Measurements from ENCODE around the gene ADRM1.

Gene ADRM1

GRCh38 chr20:62302341-62303061 is at the start of gene ADRM1:
TSS of gene ADRM1 (plus strand) at chr20:62302997. CDS start at chr20:62303569, 572 bp downstream.
- Mint-ChIP-seq H3K4me1 (ENCODE audit: low read depth) (peaks cover 38% of the 10 kb centered on the region), H3K36me3 (ENCODE audit: low read depth) (peaks cover 67% of the 10 kb centered on the region), H3K27me3 (no peaks in the 10 kb centered on the region), H3K27ac (peak within 1 kb of the TSS; percentile 99), H3K9me3 (no peaks in the 10 kb centered on the region), H3K4me3 (peak within 1 kb of the TSS; percentile 92)
- intact Hi-C loops (cut with micrococcal nuclease) = loop anchor here (1.0 to 5.0 kb wide), 5 partner anchors 65 to 490 kb away; partner anchors contain the start of genes MTG2 and OSBPL2

DNA sequence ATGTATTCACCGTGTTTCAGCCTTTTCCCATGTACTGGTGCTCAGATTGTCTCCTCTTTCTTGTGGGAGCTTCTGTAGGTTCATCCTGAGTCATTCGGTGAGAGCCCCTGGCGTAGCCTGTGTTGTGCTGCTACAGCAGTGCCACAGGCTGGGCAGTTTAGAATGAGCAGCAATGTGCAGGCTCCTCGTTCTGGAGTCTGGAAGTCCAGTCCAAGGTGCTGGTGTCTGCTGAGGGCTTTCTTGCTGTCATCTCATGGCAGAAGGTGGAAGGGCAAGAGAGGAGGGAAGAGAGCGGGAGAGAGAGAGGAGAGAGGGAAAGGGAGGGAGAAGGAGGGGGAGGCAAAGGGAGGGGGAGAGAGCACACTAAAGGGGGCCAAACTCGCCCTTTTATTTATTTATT is 49.4 kb upstream of the ADRM1 start:
- peaks cover 37% of the 10 kb centered on the region for H3K4me1 Mint-ChIP-seq (ENCODE audit: low read depth)
- no peaks in the 10 kb centered on the region for H3K27me3 Mint-ChIP-seq
- peaks cover 57% of the 10 kb centered on the region for H3K36me3 Mint-ChIP-seq (ENCODE audit: low read depth)
- no peak overlapping the region for H3K27ac Mint-ChIP-seq
- H3K4me3 Mint-ChIP-seq = no peak overlapping the region
- intact Hi-C loops (cut with micrococcal nuclease) = no loop called here
- H3K9me3 Mint-ChIP-seq = no peaks in the 10 kb centered on the region

DNA sequence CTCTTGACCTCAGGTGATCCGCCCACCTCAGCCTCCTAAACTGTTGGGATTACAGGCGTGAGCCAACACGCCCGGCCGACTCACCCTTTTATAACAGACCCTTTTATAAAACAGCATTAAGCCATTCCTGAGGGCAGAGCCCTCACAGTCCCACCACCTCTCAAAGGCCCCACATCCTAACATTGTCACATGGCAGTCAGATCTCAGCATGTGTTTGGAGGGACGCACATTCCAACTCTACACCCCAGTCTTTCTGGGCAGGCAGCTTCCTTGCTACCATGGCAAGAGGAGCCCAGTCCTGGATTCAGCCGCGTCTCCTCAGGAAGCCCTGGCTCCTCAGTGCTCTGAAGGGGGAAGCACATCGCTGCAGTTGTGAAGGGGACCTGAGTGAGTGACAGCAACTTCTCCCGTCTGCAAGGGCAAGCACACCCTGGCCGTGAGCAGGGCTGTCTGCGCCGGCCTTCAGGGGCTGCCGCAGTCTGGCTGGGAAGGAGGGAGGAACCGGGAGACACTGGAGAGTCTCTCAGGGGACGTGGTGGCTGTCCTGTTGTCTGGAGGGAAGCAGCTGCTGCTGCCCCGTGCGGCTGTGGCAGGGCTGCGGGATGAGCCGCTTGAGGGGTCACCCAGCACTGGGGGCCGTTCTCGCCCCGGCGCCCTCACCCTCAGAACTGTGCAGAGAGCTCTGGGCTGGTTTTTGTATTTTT is 48.6 kb upstream of the ADRM1 start:
- Mint-ChIP-seq H3K36me3 (ENCODE audit: low read depth) (peaks cover 65% of the 10 kb centered on the region), H3K27ac (peak overlapping the region; percentile 34), H3K4me3 (no peak overlapping the region), H3K9me3 (no peaks in the 10 kb centered on the region), H3K4me1 (ENCODE audit: low read depth) (peaks cover 33% of the 10 kb centered on the region), H3K27me3 (no peaks in the 10 kb centered on the region)
- intact Hi-C loops (cut with micrococcal nuclease) = no loop called here

DNA sequence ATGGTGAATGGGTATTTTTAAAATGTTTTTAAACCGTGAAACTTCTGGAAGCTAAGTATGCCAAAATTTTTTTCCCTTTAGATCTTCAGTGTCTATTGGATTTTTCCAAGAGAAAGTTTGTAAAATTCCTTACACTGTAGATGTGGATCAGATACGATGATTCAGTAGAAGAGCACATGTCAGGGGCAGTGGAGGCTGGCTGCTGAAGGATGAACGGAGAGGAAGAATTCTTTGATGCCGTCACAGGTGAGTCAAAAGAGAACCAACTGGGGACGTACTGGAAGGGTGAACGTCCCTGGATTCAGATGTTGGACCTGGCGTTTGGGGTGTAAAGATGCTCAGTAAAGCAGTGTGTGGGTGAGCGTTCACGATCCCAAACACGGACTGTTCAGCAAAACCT is 46.8 kb upstream of the ADRM1 start:
- Mint-ChIP-seq H3K4me3 (no peak overlapping the region), H3K27me3 (no peaks in the 10 kb centered on the region), H3K36me3 (ENCODE audit: low read depth) (peaks cover 78% of the 10 kb centered on the region), H3K9me3 (no peaks in the 10 kb centered on the region), H3K4me1 (ENCODE audit: low read depth) (peaks cover 22% of the 10 kb centered on the region), H3K27ac (no peak overlapping the region)
- intact Hi-C loops (cut with micrococcal nuclease) = no loop called here

- intact Hi-C loops (cut with micrococcal nuclease) = no loop called here
- peaks cover 4% of the 10 kb centered on the region for H3K4me1 Mint-ChIP-seq (ENCODE audit: low read depth)
- no peaks in the 10 kb centered on the region for H3K9me3 Mint-ChIP-seq
- H3K27ac Mint-ChIP-seq = peak overlapping the region; percentile 25
- no peak overlapping the region for H3K4me3 Mint-ChIP-seq
- H3K27me3 Mint-ChIP-seq = no peaks in the 10 kb centered on the region
- peaks cover 96% of the 10 kb centered on the region for H3K36me3 Mint-ChIP-seq (ENCODE audit: low read depth)
Observed at GRCh38 chr20:62258499-62259293, 44.1 kb upstream of the ADRM1 start.

- H3K9me3 Mint-ChIP-seq = no peaks in the 10 kb centered on the region
- H3K36me3 Mint-ChIP-seq (ENCODE audit: low read depth) = peaks cover 97% of the 10 kb centered on the region
- H3K27me3 Mint-ChIP-seq = no peaks in the 10 kb centered on the region
- no peak overlapping the region for H3K4me3 Mint-ChIP-seq
- intact Hi-C loops (cut with micrococcal nuclease) = no loop called here
- H3K4me1 Mint-ChIP-seq (ENCODE audit: low read depth) = peaks cover 2% of the 10 kb centered on the region
- no peak overlapping the region for H3K27ac Mint-ChIP-seq
Observed at GRCh38 chr20:62259294-62259565, 43.6 kb upstream of the ADRM1 start.

DNA sequence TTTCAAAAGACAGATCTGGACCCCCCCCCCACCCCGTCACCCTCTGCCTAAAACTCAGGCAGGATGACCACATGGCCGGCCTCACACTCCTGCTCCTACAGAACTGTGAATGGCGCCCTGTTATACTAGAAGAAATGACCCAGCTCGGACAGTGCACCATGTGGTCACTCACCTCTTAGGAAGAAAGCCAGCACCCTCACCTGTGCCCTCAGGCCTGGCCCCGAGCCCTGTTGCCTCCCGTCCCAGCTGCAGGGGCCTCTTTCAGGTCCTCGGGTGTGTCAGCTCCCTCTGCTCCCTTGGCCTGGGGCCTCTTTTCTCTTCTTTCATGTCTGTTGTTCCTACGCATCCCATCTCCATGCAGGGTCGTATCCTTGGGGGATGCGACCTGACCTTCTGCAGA is 40.7 kb upstream of the ADRM1 start:
- H3K4me3 Mint-ChIP-seq = no peak overlapping the region
- peaks cover 100% of the 10 kb centered on the region for H3K36me3 Mint-ChIP-seq (ENCODE audit: low read depth)
- H3K9me3 Mint-ChIP-seq = no peaks in the 10 kb centered on the region
- intact Hi-C loops (cut with micrococcal nuclease) = no loop called here
- no peaks in the 10 kb centered on the region for H3K4me1 Mint-ChIP-seq (ENCODE audit: low read depth)
- no peak overlapping the region for H3K27ac Mint-ChIP-seq
- no peaks in the 10 kb centered on the region for H3K27me3 Mint-ChIP-seq

DNA sequence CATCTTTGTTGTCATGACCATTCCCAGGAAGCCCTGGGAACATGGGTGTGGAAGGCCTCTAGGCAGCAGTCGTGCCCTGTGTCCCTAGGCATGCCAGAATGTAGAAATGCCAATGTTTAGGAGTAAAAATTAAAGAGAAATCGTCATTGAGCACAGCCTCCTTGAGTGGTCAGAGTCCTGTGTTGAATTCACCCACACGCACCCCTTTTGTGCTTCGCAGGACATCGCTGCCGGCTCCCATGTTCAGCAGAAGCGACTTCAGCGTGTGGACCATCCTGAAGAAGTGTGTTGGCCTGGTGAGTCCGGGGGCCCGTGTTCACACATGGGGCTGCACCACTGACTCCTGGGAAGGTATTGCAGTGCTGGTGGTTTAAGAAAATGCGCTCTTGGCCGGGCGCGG is 39.4 kb upstream of the ADRM1 start:
- intact Hi-C loops (cut with micrococcal nuclease) = no loop called here
- Mint-ChIP-seq H3K27me3 (no peaks in the 10 kb centered on the region), H3K9me3 (no peaks in the 10 kb centered on the region), H3K27ac (no peak overlapping the region), H3K36me3 (ENCODE audit: low read depth) (peaks cover 95% of the 10 kb centered on the region), H3K4me1 (ENCODE audit: low read depth) (no peaks in the 10 kb centered on the region), H3K4me3 (no peak overlapping the region)

DNA sequence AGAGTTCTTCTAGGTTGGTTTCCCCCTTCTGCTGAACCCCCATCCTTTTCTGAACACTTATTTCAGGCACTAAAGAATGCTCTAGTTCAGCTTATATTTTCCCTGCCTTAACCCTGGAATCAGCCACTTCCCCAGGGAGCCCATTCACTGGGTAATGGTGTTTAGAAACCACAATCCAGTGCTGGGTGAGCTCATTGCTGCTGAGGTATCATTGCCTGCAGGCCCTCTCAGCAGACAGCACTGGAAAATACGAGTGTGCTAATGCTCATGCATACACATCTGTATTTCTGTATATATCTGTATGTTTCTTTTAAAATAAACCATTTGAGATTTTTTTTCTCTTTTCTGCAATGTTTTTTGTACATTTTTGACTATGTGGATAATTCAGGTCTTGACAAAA is 37.4 kb upstream of the ADRM1 start:
- intact Hi-C loops (cut with micrococcal nuclease) = no loop called here
- Mint-ChIP-seq H3K27ac (no peak overlapping the region), H3K36me3 (ENCODE audit: low read depth) (peaks cover 95% of the 10 kb centered on the region)

GRCh38 chr20:62266340-62266739 is 36.5 kb upstream of the ADRM1 start:
- Mint-ChIP-seq H3K4me1 (ENCODE audit: low read depth) (no peaks in the 10 kb centered on the region), H3K9me3 (no peaks in the 10 kb centered on the region), H3K27ac (no peak overlapping the region), H3K4me3 (no peak overlapping the region), H3K27me3 (no peaks in the 10 kb centered on the region), H3K36me3 (ENCODE audit: low read depth) (peaks cover 95% of the 10 kb centered on the region)
- intact Hi-C loops (cut with micrococcal nuclease) = no loop called here

More for the DNA sequence above, 37.4 kb upstream of the ADRM1 start:
- H3K27me3 Mint-ChIP-seq = no peaks in the 10 kb centered on the region
- no peaks in the 10 kb centered on the region for H3K9me3 Mint-ChIP-seq
- H3K4me3 Mint-ChIP-seq = no peak overlapping the region
- H3K4me1 Mint-ChIP-seq (ENCODE audit: low read depth) = no peaks in the 10 kb centered on the region

- no peaks in the 10 kb centered on the region for H3K4me1 Mint-ChIP-seq (ENCODE audit: low read depth)
- no peak overlapping the region for H3K27ac Mint-ChIP-seq
- no peak overlapping the region for H3K4me3 Mint-ChIP-seq
- H3K36me3 Mint-ChIP-seq (ENCODE audit: low read depth) = peaks cover 95% of the 10 kb centered on the region
- H3K9me3 Mint-ChIP-seq = no peaks in the 10 kb centered on the region
- intact Hi-C loops (cut with micrococcal nuclease) = no loop called here
- H3K27me3 Mint-ChIP-seq = no peaks in the 10 kb centered on the region
Observed at GRCh38 chr20:62266851-62267250, 35.9 kb upstream of the ADRM1 start.

DNA sequence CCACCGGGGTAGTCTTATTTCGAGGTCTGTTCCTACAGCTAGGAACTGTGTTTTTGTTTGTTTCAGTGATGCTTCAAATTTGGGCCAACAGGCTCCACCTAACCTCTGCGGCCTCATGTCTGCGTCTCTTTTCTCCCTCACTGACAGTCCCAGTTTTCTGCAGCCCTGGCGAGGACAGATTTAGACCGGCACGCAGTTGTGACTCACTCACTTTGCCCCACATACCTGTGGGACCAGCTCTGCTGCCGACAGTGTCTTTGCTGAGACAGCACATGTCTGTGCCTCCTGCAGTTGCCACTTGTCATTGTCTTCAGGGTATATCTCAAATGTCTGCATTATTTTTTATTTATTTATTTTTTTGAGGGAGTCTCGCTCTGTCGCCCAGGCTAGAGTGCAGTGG is 35.3 kb upstream of the ADRM1 start:
- intact Hi-C loops (cut with micrococcal nuclease) = no loop called here
- peaks cover 95% of the 10 kb centered on the region for H3K36me3 Mint-ChIP-seq (ENCODE audit: low read depth)

DNA sequence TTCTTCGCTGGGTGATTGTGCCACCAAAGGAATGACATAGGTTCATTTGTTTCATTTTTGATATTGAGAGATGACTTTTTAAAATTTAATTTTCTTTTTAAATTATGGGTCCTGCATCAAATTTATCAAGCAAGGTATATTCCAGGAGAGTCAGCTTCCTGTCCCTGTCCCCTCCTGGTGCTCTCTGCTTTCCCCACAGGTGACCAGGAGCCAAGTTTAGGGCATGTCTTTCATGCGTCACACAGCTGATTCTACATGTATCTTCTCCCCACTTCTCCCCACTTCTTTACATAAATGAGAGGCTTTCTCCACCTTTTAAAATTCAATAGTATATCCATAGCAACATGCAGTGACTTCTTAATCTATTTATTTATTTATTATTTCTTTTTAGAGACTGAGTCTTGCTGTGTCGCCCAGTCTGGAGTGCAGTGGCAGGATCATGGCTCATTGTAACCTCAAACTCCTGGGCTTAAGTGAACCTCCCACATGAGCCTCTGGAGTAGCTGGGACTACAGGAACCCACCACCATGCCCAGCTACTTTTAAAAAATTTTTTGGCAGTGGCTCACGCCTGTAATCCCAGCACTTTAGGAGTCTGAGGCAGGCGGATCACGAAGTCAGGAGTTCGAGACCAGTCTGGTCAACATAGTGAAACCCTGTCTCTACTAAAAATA is 34.4 kb upstream of the ADRM1 start:
- no peaks in the 10 kb centered on the region for H3K9me3 Mint-ChIP-seq
- no peak overlapping the region for H3K4me3 Mint-ChIP-seq
- H3K27me3 Mint-ChIP-seq = no peaks in the 10 kb centered on the region
- no peak overlapping the region for H3K27ac Mint-ChIP-seq
- peaks cover 9% of the 10 kb centered on the region for H3K4me1 Mint-ChIP-seq (ENCODE audit: low read depth)
- intact Hi-C loops (cut with micrococcal nuclease) = no loop called here
- H3K36me3 Mint-ChIP-seq (ENCODE audit: low read depth) = peaks cover 95% of the 10 kb centered on the region

More for the DNA sequence above, 35.3 kb upstream of the ADRM1 start:
- H3K4me3 Mint-ChIP-seq = no peak overlapping the region
- no peaks in the 10 kb centered on the region for H3K9me3 Mint-ChIP-seq
- no peak overlapping the region for H3K27ac Mint-ChIP-seq
- H3K4me1 Mint-ChIP-seq (ENCODE audit: low read depth) = peaks cover 4% of the 10 kb centered on the region
- H3K27me3 Mint-ChIP-seq = no peaks in the 10 kb centered on the region

- Mint-ChIP-seq H3K9me3 (no peaks in the 10 kb centered on the region), H3K27me3 (no peaks in the 10 kb centered on the region), H3K36me3 (ENCODE audit: low read depth) (peaks cover 95% of the 10 kb centered on the region), H3K27ac (no peak overlapping the region), H3K4me3 (no peak overlapping the region), H3K4me1 (ENCODE audit: low read depth) (peaks cover 9% of the 10 kb centered on the region)
- intact Hi-C loops (cut with micrococcal nuclease) = no loop called here
Observed at GRCh38 chr20:62269378-62269777, 33.4 kb upstream of the ADRM1 start.
